ENCODE data around the gene FBN1.

DNA sequence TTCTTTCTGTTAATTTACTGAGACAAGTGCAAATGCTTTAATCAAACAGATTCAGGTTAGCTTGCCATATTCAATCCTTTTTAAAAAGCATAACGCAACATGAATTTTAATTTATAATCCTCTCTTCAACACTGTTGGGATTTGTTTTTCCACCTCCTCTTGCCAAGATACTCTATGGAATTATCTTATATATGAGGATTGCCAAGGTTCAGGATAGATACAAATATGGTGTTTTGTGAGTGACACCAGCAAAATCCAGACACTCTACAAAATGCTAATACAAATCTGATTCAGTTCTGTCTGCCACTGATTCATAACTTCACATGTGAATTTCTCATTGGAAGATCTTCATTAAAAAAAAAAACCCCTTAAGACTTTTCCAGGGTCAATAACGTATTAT, 104.8 kb downstream of the FBN1 start:
- TF ChIP-seq, protein P1, sequence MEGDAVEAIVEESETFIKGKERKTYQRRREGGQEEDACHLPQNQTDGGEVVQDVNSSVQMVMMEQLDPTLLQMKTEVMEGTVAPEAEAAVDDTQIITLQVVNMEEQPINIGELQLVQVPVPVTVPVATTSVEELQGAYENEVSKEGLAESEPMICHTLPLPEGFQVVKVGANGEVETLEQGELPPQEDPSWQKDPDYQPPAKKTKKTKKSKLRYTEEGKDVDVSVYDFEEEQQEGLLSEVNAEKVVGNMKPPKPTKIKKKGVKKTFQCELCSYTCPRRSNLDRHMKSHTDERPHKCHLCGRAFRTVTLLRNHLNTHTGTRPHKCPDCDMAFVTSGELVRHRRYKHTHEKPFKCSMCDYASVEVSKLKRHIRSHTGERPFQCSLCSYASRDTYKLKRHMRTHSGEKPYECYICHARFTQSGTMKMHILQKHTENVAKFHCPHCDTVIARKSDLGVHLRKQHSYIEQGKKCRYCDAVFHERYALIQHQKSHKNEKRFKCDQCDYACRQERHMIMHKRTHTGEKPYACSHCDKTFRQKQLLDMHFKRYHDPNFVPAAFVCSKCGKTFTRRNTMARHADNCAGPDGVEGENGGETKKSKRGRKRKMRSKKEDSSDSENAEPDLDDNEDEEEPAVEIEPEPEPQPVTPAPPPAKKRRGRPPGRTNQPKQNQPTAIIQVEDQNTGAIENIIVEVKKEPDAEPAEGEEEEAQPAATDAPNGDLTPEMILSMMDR (IDR thresholded peaks at IDR 0.05) = no peak
- no peak for TF ChIP-seq POLR2AphosphoS5 (IDR thresholded peaks at IDR 0.05)
